RWPE2 (cell line): Measurements from ENCODE around the gene PCDHGA4.

Source experiments
- ATAC-seq: fragments of 200-7000 bp; cut with Tn5 transposase; 3 replicates; pipeline ENCODE4 v1.9.1; 2021; ENCODE audit warnings: low read depth
- DNase-seq: peaks from one replicate; pipeline ENCODE4 v3.0.0-alpha.2; 2020; ENCODE audit warnings: low spot score
- H3K27ac ChIP-seq: fragments of 450-650 bp; 2 replicates; pipeline ENCODE4 v1.5.1; 2017; ENCODE audit warnings: mild to moderate bottlenecking; ENCODE audit not compliant: poor library complexity, severe bottlenecking
- H3K27me3 ChIP-seq: fragments of 250-450 bp; sonication (Bioruptor Pico); 2 replicates; pipeline ENCODE4 v1.5.1; 2021; ENCODE audit warnings: mild to moderate bottlenecking, moderate library complexity; ENCODE audit not compliant: insufficient read depth, poor library complexity, severe bottlenecking
- H3K36me3 ChIP-seq: fragments of 250-450 bp; sonication (Bioruptor Pico); 2 replicates; pipeline ENCODE4 v1.5.1; 2020; ENCODE audit warnings: low read depth, mild to moderate bottlenecking, moderate library complexity
- H3K4me1 ChIP-seq: fragments of 250-450 bp; sonication (Bioruptor Pico); 2 replicates; pipeline ENCODE4 v1.5.1; 2021; ENCODE audit warnings: mild to moderate bottlenecking, moderate library complexity; ENCODE audit not compliant: insufficient read depth, poor library complexity, severe bottlenecking
- H3K4me3 ChIP-seq: fragments of 250-450 bp; sonication (Bioruptor Pico); 2 replicates; pipeline ENCODE4 v1.5.1; 2021; ENCODE audit warnings: mild to moderate bottlenecking, moderate library complexity; ENCODE audit not compliant: severe bottlenecking
- H3K9me3 ChIP-seq: fragments of 250-450 bp; sonication (Bioruptor Pico); 2 replicates; pipeline ENCODE4 v1.5.1; 2021; ENCODE audit warnings: mild to moderate bottlenecking, moderate library complexity; ENCODE audit not compliant: severe bottlenecking
- TF ChIP-seq, protein P1 (sequence below): fragments of 450-650 bp; IDR thresholded peaks from one replicate; pipeline ENCODE4 v1.5.1; 2017; ENCODE audit warnings: mild to moderate bottlenecking, moderate library complexity; ENCODE audit not compliant: poor library complexity, severe bottlenecking

Gene PCDHGA4

GRCh38 chr5:141366016-141366896 lies 11.4 kb downstream of the PCDHGA4 start:
- no peak for DNase-seq
- H3K36me3 ChIP-seq, result no peaks in the 10 kb centered on the region
- no peak overlapping the region for H3K4me3 ChIP-seq
- H3K4me1 ChIP-seq, result no peaks in the 10 kb centered on the region
- peaks cover 97% of the 10 kb centered on the region for H3K27me3 ChIP-seq
- H3K9me3 ChIP-seq, result peaks cover 18% of the 10 kb centered on the region
- TF ChIP-seq, protein P1, sequence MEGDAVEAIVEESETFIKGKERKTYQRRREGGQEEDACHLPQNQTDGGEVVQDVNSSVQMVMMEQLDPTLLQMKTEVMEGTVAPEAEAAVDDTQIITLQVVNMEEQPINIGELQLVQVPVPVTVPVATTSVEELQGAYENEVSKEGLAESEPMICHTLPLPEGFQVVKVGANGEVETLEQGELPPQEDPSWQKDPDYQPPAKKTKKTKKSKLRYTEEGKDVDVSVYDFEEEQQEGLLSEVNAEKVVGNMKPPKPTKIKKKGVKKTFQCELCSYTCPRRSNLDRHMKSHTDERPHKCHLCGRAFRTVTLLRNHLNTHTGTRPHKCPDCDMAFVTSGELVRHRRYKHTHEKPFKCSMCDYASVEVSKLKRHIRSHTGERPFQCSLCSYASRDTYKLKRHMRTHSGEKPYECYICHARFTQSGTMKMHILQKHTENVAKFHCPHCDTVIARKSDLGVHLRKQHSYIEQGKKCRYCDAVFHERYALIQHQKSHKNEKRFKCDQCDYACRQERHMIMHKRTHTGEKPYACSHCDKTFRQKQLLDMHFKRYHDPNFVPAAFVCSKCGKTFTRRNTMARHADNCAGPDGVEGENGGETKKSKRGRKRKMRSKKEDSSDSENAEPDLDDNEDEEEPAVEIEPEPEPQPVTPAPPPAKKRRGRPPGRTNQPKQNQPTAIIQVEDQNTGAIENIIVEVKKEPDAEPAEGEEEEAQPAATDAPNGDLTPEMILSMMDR, result no peak
- no peak for ATAC-seq
- H3K27ac ChIP-seq, result no peak overlapping the region

GRCh38 chr5:141369994-141370848 lies 15.4 kb downstream of the PCDHGA4 start, which contains the start of gene PCDHGB3:
TSS of gene PCDHGB3 (plus strand) at chr5:141370242. CDS start at chr5:141370395, 153 bp downstream.
- ATAC-seq (peak; percentile 75), DNase-seq (no peak)
- H3K4me1 ChIP-seq, result no peaks in the 10 kb centered on the region
- no peaks in the 10 kb centered on the region for H3K36me3 ChIP-seq
- H3K27ac ChIP-seq, result no peak within 1 kb of the TSS
- H3K27me3 ChIP-seq, result peaks cover 82% of the 10 kb centered on the region
- H3K9me3 ChIP-seq, result peaks cover 2% of the 10 kb centered on the region
- TF ChIP-seq, protein P1, result peak; percentile 57
- no peak within 1 kb of the TSS for H3K4me3 ChIP-seq

- no peaks in the 10 kb centered on the region for H3K9me3 ChIP-seq
- no peak overlapping the region for H3K4me3 ChIP-seq
- no peak for DNase-seq
- no peaks in the 10 kb centered on the region for H3K36me3 ChIP-seq
- no peak for ATAC-seq
- no peaks in the 10 kb centered on the region for H3K4me1 ChIP-seq
- TF ChIP-seq, protein P1, result no peak
- no peak overlapping the region for H3K27ac ChIP-seq
- peaks cover 66% of the 10 kb centered on the region for H3K27me3 ChIP-seq
Measured at GRCh38 chr5:141371572-141372475, 17.0 kb downstream of the PCDHGA4 start.

DNA sequence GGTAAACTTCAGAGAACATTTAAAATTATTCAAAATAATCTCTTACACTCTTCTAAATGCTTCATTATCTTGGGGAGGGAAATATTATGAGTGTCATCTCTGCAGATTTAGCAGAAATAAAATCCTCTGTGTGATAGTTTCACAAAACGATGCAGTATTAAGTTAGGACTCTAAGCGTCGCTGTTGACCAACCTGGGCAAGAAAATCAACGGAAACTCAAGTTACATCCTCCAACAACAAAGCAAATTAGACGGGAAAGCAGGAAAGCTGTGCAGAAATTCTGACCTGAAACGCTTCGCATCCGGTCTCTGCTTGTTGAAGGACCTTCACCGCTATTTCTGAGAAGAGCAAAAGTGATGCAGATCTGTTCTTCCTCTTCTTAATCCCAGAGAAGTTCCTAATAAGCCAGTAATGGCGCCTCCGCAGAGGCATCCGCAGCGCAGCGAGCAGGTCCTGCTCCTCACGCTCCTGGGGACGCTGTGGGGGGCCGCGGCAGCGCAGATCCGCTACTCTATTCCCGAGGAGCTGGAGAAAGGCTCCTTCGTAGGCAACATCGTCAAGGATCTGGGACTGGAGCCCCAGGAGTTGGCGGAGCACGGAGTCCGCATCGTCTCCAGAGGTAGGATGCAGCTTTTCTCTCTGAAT lies 19.0 kb downstream of the PCDHGA4 start, which contains the start of gene PCDHGA6:
TSS of gene PCDHGA6 (plus strand) at position 219 of the 645 bp plus-strand sequence. CDS start at position 412, 193 bp downstream.
- H3K36me3 ChIP-seq, result no peaks in the 10 kb centered on the region

More for the DNA sequence above, 19.0 kb downstream of the PCDHGA4 start, which contains the start of gene PCDHGA6:
- DNase-seq (no peak), ATAC-seq (peak; percentile 60)
- no peaks in the 10 kb centered on the region for H3K9me3 ChIP-seq
- H3K4me1 ChIP-seq, result no peaks in the 10 kb centered on the region
- TF ChIP-seq, protein P1, result peak; percentile 94
- H3K4me3 ChIP-seq, result peak within 1 kb of the TSS; percentile 27
- no peak within 1 kb of the TSS for H3K27ac ChIP-seq
- peaks cover 47% of the 10 kb centered on the region for H3K27me3 ChIP-seq
